ENCODE results near the gene PIEZO1. TPM values are rescaled to one million over a fixed set of nuclear protein-coding genes. Genes with fewer than 3 reads are reported as not detected.

Gene PIEZO1
- total and polyA plus RNA-seq, 9 of the 15 experiments (the other 6 are each of a cell fraction or from before 2014, with no cell fraction given) = 3.6 to 432 (median 131) TPM

DNA sequence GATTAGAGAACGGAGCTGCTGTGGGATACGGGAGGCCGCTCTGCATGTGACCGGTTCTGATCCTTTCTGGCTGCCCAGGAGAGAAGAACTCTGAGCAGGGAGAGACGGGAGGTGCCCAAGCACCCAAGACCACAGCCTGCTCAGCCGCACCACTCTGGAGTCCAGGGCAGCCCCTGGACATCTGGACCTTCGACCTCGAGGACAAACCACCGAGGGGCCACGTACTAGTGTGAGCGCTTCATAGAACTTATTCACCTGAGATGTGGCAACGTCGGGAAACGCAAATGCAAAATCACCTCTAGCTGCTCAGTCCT lies 84.7 kb downstream of the PIEZO1 start (continued):
- TF ChIP-seq PCBP2 (IDR thresholded peaks at IDR 0.05; ENCODE audit: low read depth, low read length, poor library complexity, severe bottlenecking) (no peak), HDAC8 (tag; IDR thresholded peaks at IDR 0.05) (no peak), SAFB (IDR thresholded peaks at IDR 0.05; ENCODE audit: borderline replicate concordance, low read depth, low read length) (no peak), SMAD4 (CRISPR knock-in tag; conservative IDR thresholded peaks at IDR 0.05) (no peak), TEAD4 (IDR thresholded peaks at IDR 0.05; ENCODE audit: low read length) (no peak), TEAD4 (CRISPR knock-in tag; IDR thresholded peaks at IDR 0.05; ENCODE audit: borderline replicate concordance) (peak; percentile 8; the same call in 1 of the 2 replicates)
- TF ChIP-seq, protein P1, sequence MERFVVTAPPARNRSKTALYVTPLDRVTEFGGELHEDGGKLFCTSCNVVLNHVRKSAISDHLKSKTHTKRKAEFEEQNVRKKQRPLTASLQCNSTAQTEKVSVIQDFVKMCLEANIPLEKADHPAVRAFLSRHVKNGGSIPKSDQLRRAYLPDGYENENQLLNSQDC (CRISPR knock-in tag; IDR thresholded peaks at IDR 0.05) = no peak

DNA sequence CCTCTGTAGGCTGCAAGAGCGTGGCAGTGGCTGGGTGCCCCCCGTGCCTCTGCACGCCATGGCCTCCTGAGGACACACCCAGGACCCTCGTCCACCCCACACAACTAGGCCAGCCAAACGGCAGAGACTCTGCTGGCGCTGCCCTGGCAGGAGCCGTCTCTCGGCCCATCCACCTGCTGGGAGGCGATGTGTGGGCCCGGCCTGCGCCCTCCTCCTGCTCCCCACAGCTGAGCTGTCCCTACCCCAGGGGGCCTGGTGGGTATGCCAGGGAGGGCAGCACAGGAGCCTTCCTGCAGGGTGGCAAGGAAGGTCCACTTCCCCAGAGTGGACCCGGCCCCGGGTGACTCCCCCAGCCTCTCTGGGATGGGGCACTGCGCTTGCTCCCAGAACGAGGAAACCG lies 85.8 kb downstream of the PIEZO1 start:
- intact Hi-C loops (cut with micrococcal nuclease) = no loop called here
- in situ Hi-C loops (cut with MboI) = no loop called here
- H2AFZ ChIP-seq (ENCODE audit: low read depth, low read length) = no peak overlapping the region
- H4K20me1 ChIP-seq (replicated peaks; ENCODE audit: control insufficient read depth, insufficient read depth, low read length) = peaks cover 6% of the 10 kb centered on the region; the same call in 1 of the 2 replicates
- no peak overlapping the region for H3K27ac ChIP-seq (ENCODE audit: extremely low read depth, low read depth, low read length)
- ChIA-PET CTCF (ENCODE audit: low intra/inter-chr PET ratio) (no interaction called here), POLR2A (no interaction called here)
- ATAC-seq (no peak), DNase-seq (ENCODE audit: extremely low read depth in 1 of 4, low spot score in 3 of 4) (no peak), FAIRE-seq (no peak)
- H3K9ac ChIP-seq (ENCODE audit: insufficient read depth in 1 of 2, low read depth in 2 of 2, low read length in 2 of 2) = no peak overlapping the region
- H3K4me1 ChIP-seq (replicated peaks in 1 of 2; ENCODE audit: control insufficient read depth in 2 of 2, insufficient read depth in 2 of 2, low read length in 2 of 2) = peaks cover 10 to 88% of the 10 kb centered on the region in 2 experiments
- H3K27me3 ChIP-seq (ENCODE audit: control insufficient read depth in 2 of 2, insufficient read depth in 2 of 2, low read length in 2 of 2) = no peaks in the 10 kb centered on the region
- TF ChIP-seq POLR2G (IDR thresholded peaks at IDR 0.05; ENCODE audit: low read depth, low read length) (peak; percentile 31; the same call in 1 of the 2 replicates), ASH1L (IDR thresholded peaks at IDR 0.05; ENCODE audit: borderline replicate concordance, low read depth, partially characterized antibody) (no peak), RBFOX2 (IDR thresholded peaks at IDR 0.05; ENCODE audit: low read depth, low read length) (0 out of 2 replicates have a peak, but pooled peaks have one; percentile 3), ARHGAP35 (IDR thresholded peaks at IDR 0.05; ENCODE audit: partially characterized antibody) (no peak)
- H3K79me2 ChIP-seq (ENCODE audit: control insufficient read depth, insufficient read depth, low read length) = peaks cover 31% of the 10 kb centered on the region
- no peak overlapping the region for H3K4me3 ChIP-seq
- no peak overlapping the region for H3K4me2 ChIP-seq (ENCODE audit: insufficient read depth, low read length)
- peaks cover 75% of the 10 kb centered on the region; the same call in 1 of the 3 replicates for H3K36me3 ChIP-seq (ENCODE audit: control insufficient read depth, insufficient read depth, low read length)
- WGBS (ENCODE audit: insufficient coverage, low coverage, missing lambda C conversion rate) = 93% methylated on average over 15 of the region's 16 CpGs
- H3K9me3 ChIP-seq (replicated peaks; ENCODE audit: control insufficient read depth, insufficient read depth, low read depth, low read length) = no peaks in the 10 kb centered on the region
- no TSS peak for BruUV-seq (replicated peaks)
- no peaks in the 10 kb centered on the region for H3K9me1 ChIP-seq (ENCODE audit: control insufficient read depth, insufficient read depth, low read length)
